ENCODE data around the gene HYCC2. TPM values are rescaled to one million over a fixed set of nuclear protein-coding genes. Genes with fewer than 3 reads are reported as not detected.

The HYCC2 gene
- 9.8 and 11.6 TPM in 2 replicates for total RNA-seq

DNA sequence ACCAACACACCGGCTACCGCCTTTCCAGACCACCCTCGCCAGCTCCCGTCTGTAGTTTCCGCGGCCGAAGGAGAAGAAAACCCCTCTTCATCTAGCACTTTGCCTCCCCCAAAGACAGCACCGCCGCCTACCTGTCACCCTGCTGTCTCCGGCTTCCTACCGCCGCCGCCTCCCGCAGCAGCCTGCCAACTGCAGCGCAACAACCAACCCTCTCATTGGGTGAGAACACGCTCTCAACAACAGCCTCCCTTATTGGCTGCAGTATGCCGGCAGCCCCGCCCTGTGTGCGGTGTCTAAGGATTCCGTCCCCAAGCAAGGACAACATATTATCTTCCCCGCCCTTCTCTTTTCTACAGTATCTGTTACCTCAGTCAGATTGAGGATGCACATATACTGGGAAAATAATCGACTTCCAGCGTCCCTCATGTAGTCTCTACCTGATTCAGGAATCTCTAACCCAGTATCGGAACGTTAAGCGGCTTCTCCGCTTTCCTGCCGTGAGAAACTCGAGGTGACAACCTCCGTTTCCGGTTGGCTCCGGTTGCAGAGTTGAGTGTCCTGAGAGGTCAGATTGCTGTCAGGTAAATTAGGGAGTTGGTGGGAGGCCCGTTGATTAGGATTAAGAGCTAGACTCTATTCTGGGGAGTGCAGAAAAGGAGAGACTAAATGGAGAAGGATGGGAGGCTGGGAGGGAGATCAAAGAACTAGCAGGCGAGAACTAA, at the start of gene HYCC2, which contains the start of gene NDUFB3:
Gene HYCC2, minus strand, starts transcription at position 193 of the 722 bp plus-strand sequence. CDS start 47,662 bp downstream, outside the sequence.
Gene NDUFB3, plus strand, starts transcription at position 523 of the 722 bp plus-strand sequence. CDS start 6,882 bp downstream, outside the sequence.

DNA sequence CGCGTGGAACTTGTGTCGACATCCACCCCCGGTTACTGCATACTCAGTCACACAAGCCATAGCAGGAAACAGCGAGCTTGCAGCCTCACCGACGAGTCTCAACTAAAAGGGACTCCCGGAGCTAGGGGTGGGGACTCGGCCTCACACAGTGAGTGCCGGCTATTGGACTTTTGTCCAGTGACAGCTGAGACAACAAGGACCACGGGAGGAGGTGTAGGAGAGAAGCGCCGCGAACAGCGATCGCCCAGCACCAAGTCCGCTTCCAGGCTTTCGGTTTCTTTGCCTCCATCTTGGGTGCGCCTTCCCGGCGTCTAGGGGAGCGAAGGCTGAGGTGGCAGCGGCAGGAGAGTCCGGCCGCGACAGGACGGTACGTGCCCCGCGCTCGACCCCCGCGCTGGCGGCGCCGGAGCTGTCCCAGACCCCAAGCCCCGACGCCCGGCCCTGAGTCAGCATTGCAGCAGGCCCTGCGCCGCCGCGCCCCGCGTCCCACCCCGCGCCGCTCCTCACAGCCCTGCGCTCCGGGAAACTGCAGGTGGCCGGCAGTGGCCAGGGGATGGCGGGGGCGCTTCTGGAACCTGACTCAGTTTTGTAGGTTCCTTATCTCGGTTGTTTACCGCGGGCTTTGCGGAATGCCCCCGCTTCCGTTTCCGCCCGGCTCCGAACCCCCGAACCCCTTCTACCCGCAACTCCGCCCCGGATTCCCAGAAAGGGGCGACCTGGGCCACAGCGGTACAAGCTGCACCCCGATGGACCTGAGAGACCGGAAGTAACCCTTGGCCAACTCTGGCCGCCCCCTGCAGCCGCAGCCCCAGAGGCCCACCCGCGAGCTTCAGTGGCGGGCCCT, 44.9 kb upstream of the HYCC2 start, which contains the start of gene CFLAR:
Gene CFLAR, plus strand, starts transcription at position 50 of the 844 bp plus-strand sequence. CDS start 13,702 bp downstream, outside the sequence.

Other genes starting within 250 kb of the HYCC2 start
- 47.4 and 88.5 TPM in 2 replicates for gene CLK1, start 207.0 kb downstream of the HYCC2 start, total RNA-seq
- 49.0 and 56.0 TPM in 2 replicates for gene PPIL3, start 182.6 kb downstream of the HYCC2 start, total RNA-seq
- 25.4 and 38.0 TPM in 2 replicates for gene NIF3L1, start 182.3 kb downstream of the HYCC2 start, total RNA-seq
- 14.1 and 20.7 TPM in 2 replicates for gene ORC2, start 108.0 kb downstream of the HYCC2 start, total RNA-seq
- gene NDUFB3, start 330 bp upstream of the HYCC2 start, total RNA-seq, result 83.7 and 113 TPM in 2 replicates
- gene CFLAR, start 44.5 kb upstream of the HYCC2 start, total RNA-seq, result 79.4 and 179 TPM in 2 replicates
- gene CASP10, start 111.5 kb upstream of the HYCC2 start, total RNA-seq, result 6.1 and 8.2 TPM in 2 replicates
- 24.0 and 24.2 TPM in 2 replicates for gene CASP8, start 188.9 kb upstream of the HYCC2 start, total RNA-seq